GM23248 (cell line): ENCODE measurements around the gene PIGN.

Experiments used
- EZH2 ChIP-seq: fragments of 200-600 bp; sonication (generic); IDR thresholded peaks from 2 replicates; pipeline ENCODE4 v1.6.1; 2018; ENCODE audit warnings: antibody characterized with exemption, mild to moderate bottlenecking; ENCODE audit not compliant: insufficient read depth, poor library complexity, severe bottlenecking
- EZH2phosphoT487 ChIP-seq: fragments of 200-600 bp; sonication (generic); IDR thresholded peaks from 2 replicates; pipeline ENCODE4 v1.6.1; 2018; ENCODE audit warnings: antibody characterized with exemption, moderate library complexity, mild to moderate bottlenecking, low read depth; ENCODE audit not compliant: insufficient read depth

GRCh38 chr18:62080172-62080900 lies 106.5 kb downstream of the PIGN start:
- no peak for TF ChIP-seq EZH2
- no peak for TF ChIP-seq EZH2phosphoT487
